ENCODE results near the gene PCDHGA5. TPM values are rescaled to one million over a fixed set of nuclear protein-coding genes. Genes with fewer than 3 reads are reported as not detected.

PCDHGA5 gene
- total RNA-seq, 1 experiment from 2014 or later: 1.3 TPM

GRCh38 chr5:141355641-141356040 is 8.3 kb upstream of the PCDHGA5 start:
- DNase-seq: no peak
- Histone ChIP-seq H2AFZ (ENCODE audit: low read length) (no peak overlapping the region), H2BK15ac (ENCODE audit: low read depth, low read length) (no peak overlapping the region), H3K4me2 (ENCODE audit: insufficient read depth, insufficient read length, low read length) (no peak overlapping the region), H4K5ac (ENCODE audit: insufficient read length, low read depth, low read length) (no peak overlapping the region), H2BK20ac (ENCODE audit: low read depth, low read length, poor library complexity, severe bottlenecking) (no peak overlapping the region), H2BK120ac (ENCODE audit: low read depth, low read length, poor library complexity, severe bottlenecking) (no peak overlapping the region), H3T11ph (ENCODE audit: low read length) (no peak overlapping the region), H3K27ac (ENCODE audit: insufficient read length, low read depth, low read length) (no peak overlapping the region), H3K23me2 (ENCODE audit: insufficient read length, low read depth, low read length, poor library complexity, severe bottlenecking) (no peaks in the 10 kb centered on the region), H2AK5ac (ENCODE audit: insufficient read length, low read length) (no peak overlapping the region), H2BK5ac (ENCODE audit: insufficient read length, low read length) (no peak overlapping the region), H4K91ac (ENCODE audit: insufficient read length, low read depth, low read length) (no peak overlapping the region), H3K4me1 (ENCODE audit: insufficient read depth, low read length) (no peaks in the 10 kb centered on the region), H3K56ac (ENCODE audit: insufficient read length, low read depth, low read length) (no peak overlapping the region), H3K79me1 (ENCODE audit: insufficient read depth, low read depth, low read length, poor library complexity, severe bottlenecking) (no peaks in the 10 kb centered on the region), H3K18ac (ENCODE audit: insufficient read length, low read depth, low read length) (no peak overlapping the region), H2BK12ac (ENCODE audit: insufficient read length, low read depth, low read length) (no peak overlapping the region), H3K9me3 (ENCODE audit: control insufficient read depth, low read depth, low read length) (peaks cover 32% of the 10 kb centered on the region), H3K9ac (ENCODE audit: extremely low read depth, insufficient read length, low read length) (no peak overlapping the region), H3K23ac (ENCODE audit: insufficient read length, low read depth, low read length) (no peak overlapping the region), H3K27me3 (ENCODE audit: insufficient read depth, low read length) (no peaks in the 10 kb centered on the region), H4K8ac (replicated peaks; ENCODE audit: insufficient read length, low read depth, low read length) (no peak overlapping the region), H3K4ac (ENCODE audit: low read depth, low read length) (no peak overlapping the region), H4K20me1 (ENCODE audit: control insufficient read depth, insufficient read depth, insufficient read length) (no peaks in the 10 kb centered on the region), H3K79me2 (ENCODE audit: insufficient read depth, low read length) (no peaks in the 10 kb centered on the region), H3K14ac (ENCODE audit: insufficient read depth, low read length) (no peak overlapping the region)
- peaks cover 60 to 63% of the 10 kb centered on the region in 2 experiments for H3K9me3 Mint-ChIP-seq
- peaks cover 20 to 68% (median 50%) of the 10 kb centered on the region in 3 experiments for H3K36me3 Mint-ChIP-seq (ENCODE audit: insufficient read depth in 1 of 3, low read depth in 3 of 3)
- H3K27ac Mint-ChIP-seq: no peak overlapping the region
- no peak overlapping the region for H3K4me3 Mint-ChIP-seq
- TF ChIP-seq CTCF (conservative IDR thresholded peaks at IDR 0.05): no peak
- no CpG with 5 or more reads among the region's 24 CpGs for WGBS (ENCODE audit: extremely low coverage, insufficient read length, low lambda C conversion rate)
- peaks cover 3% of the 10 kb centered on the region for H3K27me3 Mint-ChIP-seq (ENCODE audit: low read depth)
- H3K4me1 Mint-ChIP-seq: peaks cover 2 to 3% of the 10 kb centered on the region in 2 experiments; a peak in 2 of 4 replicates
